GM12873 (cell line): ENCODE measurements around the gene ZGPAT.

ENCODE experiments used
- CTCF ChIP-seq: IDR thresholded peaks from 2 replicates; pipeline ENCODE4 v1.5.1; 2012; ENCODE audit warnings: low read depth, mild to moderate bottlenecking, moderate library complexity, low read length, control low read depth; ENCODE audit not compliant: insufficient read depth; ENCODE audit errors: missing control alignments

ZGPAT gene

GRCh38 chr20:63765902-63766301 is 58.1 kb downstream of the ZGPAT start:
- TF ChIP-seq CTCF, result no peak

- no peak for TF ChIP-seq CTCF
Observed at GRCh38 chr20:63766695-63767426, 59.0 kb downstream of the ZGPAT start.

GRCh38 chr20:63767456-63767855 is 59.6 kb downstream of the ZGPAT start:
- TF ChIP-seq CTCF, result no peak

- TF ChIP-seq CTCF, result no peak
Observed at GRCh38 chr20:63767886-63768285, 60.0 kb downstream of the ZGPAT start.

GRCh38 chr20:63768591-63769515 is 61.0 kb downstream of the ZGPAT start:
- no peak for TF ChIP-seq CTCF

GRCh38 chr20:63769891-63770474 is 62.1 kb downstream of the ZGPAT start:
- no peak for TF ChIP-seq CTCF
